Measurements from ENCODE around the gene HIC2.
"Not testable (repeated sequence)": the region's sequence is repeated elsewhere in the genome, so short reads cannot be mapped to it uniquely, and the experiment has no call there.

HIC2 gene

DNA sequence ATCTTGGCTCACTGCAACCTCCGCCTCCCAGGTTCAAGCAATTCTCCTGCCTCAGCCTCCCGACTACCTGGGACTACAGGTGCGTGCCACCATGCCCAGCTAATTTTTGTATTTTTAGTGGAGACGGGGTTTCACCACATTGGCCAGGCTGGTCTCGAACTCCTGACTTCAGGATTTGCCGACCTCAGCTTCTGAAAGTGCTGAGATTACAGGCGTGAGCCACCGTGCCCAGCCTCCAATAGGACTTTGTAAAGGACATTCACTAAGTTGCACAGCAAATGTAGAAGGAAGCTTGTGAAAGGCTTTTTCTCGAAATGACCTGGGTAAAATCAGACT, 37.8 kb downstream of the HIC2 start:
- H3K4me3 ChIP-seq (ENCODE audit: control insufficient read depth in 1 of 7, extremely low read depth in 1 of 7, insufficient read depth in 4 of 7, low read depth in 2 of 7, low read length in 6 of 7); H3K9me3 ChIP-seq (ENCODE audit: control extremely low read depth in 1 of 5, control insufficient read depth in 4 of 5, insufficient read depth in 2 of 5, low read depth in 1 of 5, low read length in 4 of 5); H3K27ac ChIP-seq (ENCODE audit: insufficient read depth in 1 of 2, low read depth in 1 of 2, low read length in 2 of 2, poor library complexity in 1 of 2, severe bottlenecking in 2 of 2); H3K36me3 ChIP-seq (ENCODE audit: control insufficient read depth in 4 of 4, insufficient read depth in 4 of 4, low read length in 3 of 4); H3K4me1 ChIP-seq (ENCODE audit: control extremely low read depth in 1 of 4, control insufficient read depth in 4 of 4, insufficient read depth in 4 of 4, low read length in 3 of 4); POLR2A ChIA-PET; H3K27me3 ChIP-seq (replicated peaks in 2 of 5; ENCODE audit: control insufficient read depth in 4 of 5, insufficient read depth in 5 of 5, low read length in 4 of 5); DNase-seq; CTCF ChIA-PET: not testable (repeated sequence)
- 99% methylated on average over 8 of the region's 9 CpGs for WGBS (ENCODE audit: insufficient coverage)

DNA sequence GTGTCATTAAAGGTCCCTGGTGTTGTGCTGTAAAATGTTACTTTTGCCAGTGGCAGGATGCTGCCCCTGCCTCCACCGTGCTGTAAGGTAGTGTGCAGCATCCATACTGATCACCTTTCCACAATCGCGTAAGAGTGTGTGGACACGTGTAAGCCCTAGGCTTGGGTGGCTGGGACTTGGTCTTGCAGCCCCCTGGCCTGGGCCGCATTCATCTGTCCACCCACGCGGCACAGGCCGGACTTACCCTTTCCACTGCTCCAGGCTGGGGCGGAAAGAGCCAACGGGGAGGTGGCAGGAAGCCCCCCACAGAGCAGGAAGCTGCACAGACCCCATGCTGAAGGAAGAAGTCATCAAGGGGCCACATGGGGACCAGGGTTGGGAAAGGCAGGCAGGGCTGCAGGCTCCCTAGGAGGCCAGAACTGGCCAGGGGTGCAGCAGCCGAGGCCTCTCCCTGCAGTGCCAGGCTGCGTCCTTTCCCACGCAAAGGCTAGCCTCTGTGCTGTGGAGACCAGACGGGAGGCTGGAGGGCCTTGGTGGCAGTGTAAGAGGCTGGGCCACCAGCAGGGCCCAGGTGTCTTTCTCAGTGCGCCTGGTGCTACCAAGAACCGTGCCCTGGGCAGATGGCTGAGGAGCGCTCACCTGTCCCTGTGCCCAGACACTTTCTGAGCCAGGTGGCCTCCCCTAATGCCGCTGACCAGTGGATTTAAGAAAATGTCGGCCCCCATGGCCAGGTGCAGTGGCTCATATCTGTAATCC, 38.3 kb downstream of the HIC2 start:
- H3K9me3 ChIP-seq (ENCODE audit: control extremely low read depth in 1 of 5, control insufficient read depth in 4 of 5, insufficient read depth in 2 of 5, low read depth in 1 of 5, low read length in 4 of 5): no peaks in the 10 kb centered on the region
- H3K36me3 ChIP-seq (ENCODE audit: control insufficient read depth in 4 of 4, insufficient read depth in 4 of 4, low read length in 3 of 4): no peaks in the 10 kb centered on the region
- CTCF ChIA-PET: interaction anchor here (1.9 kb wide), 1 partner anchor 7 kb away, joined by 5 read pairs; no protein-coding TSS in a partner anchor
- H3K27me3 ChIP-seq (replicated peaks in 2 of 5; ENCODE audit: control insufficient read depth in 4 of 5, insufficient read depth in 5 of 5, low read length in 4 of 5): no peaks in the 10 kb centered on the region
- H3K4me1 ChIP-seq (ENCODE audit: control extremely low read depth in 1 of 4, control insufficient read depth in 4 of 4, insufficient read depth in 4 of 4, low read length in 3 of 4): no peaks in the 10 kb centered on the region
- POLR2A ChIA-PET: no interaction called here
- no peak overlapping the region for H3K4me3 ChIP-seq (ENCODE audit: control insufficient read depth in 1 of 7, extremely low read depth in 1 of 7, insufficient read depth in 4 of 7, low read depth in 2 of 7, low read length in 6 of 7)
- H3K27ac ChIP-seq (ENCODE audit: insufficient read depth in 1 of 2, low read depth in 1 of 2, low read length in 2 of 2, poor library complexity in 1 of 2, severe bottlenecking in 2 of 2): no peak overlapping the region
- 96% methylated on average over 19 of the region's 19 CpGs for WGBS (ENCODE audit: insufficient coverage)
- no peak for DNase-seq

GRCh38 chr22:21457023-21457787, 40.0 kb downstream of the HIC2 start:
- H3K9me3 ChIP-seq (ENCODE audit: control extremely low read depth in 1 of 5, control insufficient read depth in 4 of 5, insufficient read depth in 2 of 5, low read depth in 1 of 5, low read length in 4 of 5): no peaks in the 10 kb centered on the region

DNA sequence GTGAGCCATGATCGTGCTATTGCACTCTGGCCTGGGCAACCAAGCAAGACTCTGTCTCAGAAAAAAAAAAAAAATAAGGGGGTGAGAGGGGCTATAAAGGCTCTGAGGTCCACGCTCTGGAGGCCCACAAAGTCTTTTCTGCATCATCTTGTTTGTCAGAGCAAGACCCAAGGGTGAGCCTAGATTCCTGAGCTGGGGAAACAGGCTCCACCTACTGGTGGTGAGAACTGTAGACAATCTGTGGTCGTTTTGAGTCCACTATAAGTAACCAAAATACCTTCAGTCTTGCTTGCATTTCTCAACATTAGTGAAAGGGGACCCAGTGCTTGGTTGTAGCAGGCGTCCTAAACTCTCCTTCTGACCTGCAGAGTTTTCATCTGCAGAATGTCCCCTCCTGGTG, 45.5 kb downstream of the HIC2 start:
- POLR2A ChIA-PET; H3K27me3 ChIP-seq (replicated peaks in 2 of 5; ENCODE audit: control insufficient read depth in 4 of 5, insufficient read depth in 5 of 5, low read length in 4 of 5); H3K9me3 ChIP-seq (ENCODE audit: control extremely low read depth in 1 of 5, control insufficient read depth in 4 of 5, insufficient read depth in 2 of 5, low read depth in 1 of 5, low read length in 4 of 5); DNase-seq; H3K27ac ChIP-seq (ENCODE audit: insufficient read depth in 1 of 2, low read depth in 1 of 2, low read length in 2 of 2, poor library complexity in 1 of 2, severe bottlenecking in 2 of 2); CTCF ChIA-PET; H3K4me1 ChIP-seq (ENCODE audit: control extremely low read depth in 1 of 4, control insufficient read depth in 4 of 4, insufficient read depth in 4 of 4, low read length in 3 of 4); H3K4me3 ChIP-seq (ENCODE audit: control insufficient read depth in 1 of 7, extremely low read depth in 1 of 7, insufficient read depth in 4 of 7, low read depth in 2 of 7, low read length in 6 of 7); H3K36me3 ChIP-seq (ENCODE audit: control insufficient read depth in 4 of 4, insufficient read depth in 4 of 4, low read length in 3 of 4): not testable (repeated sequence)
- no CpG with 5 or more reads among the region's 4 CpGs for WGBS (ENCODE audit: insufficient coverage)

More at GRCh38 chr22:21457023-21457787, 40.0 kb downstream of the HIC2 start:
- no peak overlapping the region for H3K27ac ChIP-seq (ENCODE audit: insufficient read depth in 1 of 2, low read depth in 1 of 2, low read length in 2 of 2, poor library complexity in 1 of 2, severe bottlenecking in 2 of 2)
- 98% methylated on average over 16 of the region's 19 CpGs for WGBS (ENCODE audit: insufficient coverage)
- CTCF ChIA-PET: interaction anchor here (1.9 kb wide), 1 partner anchor 9 kb away, joined by 5 read pairs; no protein-coding TSS in a partner anchor
- no peaks in the 10 kb centered on the region for H3K4me1 ChIP-seq (ENCODE audit: control extremely low read depth in 1 of 4, control insufficient read depth in 4 of 4, insufficient read depth in 4 of 4, low read length in 3 of 4)
- no peak overlapping the region for H3K4me3 ChIP-seq (ENCODE audit: control insufficient read depth in 1 of 7, extremely low read depth in 1 of 7, insufficient read depth in 4 of 7, low read depth in 2 of 7, low read length in 6 of 7)
- no peaks in the 10 kb centered on the region for H3K27me3 ChIP-seq (replicated peaks in 2 of 5; ENCODE audit: control insufficient read depth in 4 of 5, insufficient read depth in 5 of 5, low read length in 4 of 5)
- no peaks in the 10 kb centered on the region for H3K36me3 ChIP-seq (ENCODE audit: control insufficient read depth in 4 of 4, insufficient read depth in 4 of 4, low read length in 3 of 4)
- POLR2A ChIA-PET: no interaction called here
- DNase-seq: no peak

GRCh38 chr22:21467337-21468193, 50.4 kb downstream of the HIC2 start, which contains the start of gene TMEM191C:
TMEM191C (plus strand) TSS chr22:21467387; CDS start chr22:21467460, 73 bp downstream.
- no CpG with 5 or more reads among the region's 74 CpGs for WGBS (ENCODE audit: insufficient coverage)
- H3K27ac ChIP-seq (ENCODE audit: insufficient read depth in 1 of 2, low read depth in 1 of 2, low read length in 2 of 2, poor library complexity in 1 of 2, severe bottlenecking in 2 of 2); H3K36me3 ChIP-seq (ENCODE audit: control insufficient read depth in 4 of 4, insufficient read depth in 4 of 4, low read length in 3 of 4); DNase-seq; CTCF ChIA-PET; H3K9me3 ChIP-seq (ENCODE audit: control extremely low read depth in 1 of 5, control insufficient read depth in 4 of 5, insufficient read depth in 2 of 5, low read depth in 1 of 5, low read length in 4 of 5); POLR2A ChIA-PET; H3K27me3 ChIP-seq (replicated peaks in 2 of 5; ENCODE audit: control insufficient read depth in 4 of 5, insufficient read depth in 5 of 5, low read length in 4 of 5); H3K4me1 ChIP-seq (ENCODE audit: control extremely low read depth in 1 of 4, control insufficient read depth in 4 of 4, insufficient read depth in 4 of 4, low read length in 3 of 4): not testable (repeated sequence)
- peak within 1 kb of the TSS in 4 of 7 experiments; percentile 19 to 59 (median 35) for H3K4me3 ChIP-seq (ENCODE audit: control insufficient read depth in 1 of 7, extremely low read depth in 1 of 7, insufficient read depth in 4 of 7, low read depth in 2 of 7, low read length in 6 of 7)

DNA sequence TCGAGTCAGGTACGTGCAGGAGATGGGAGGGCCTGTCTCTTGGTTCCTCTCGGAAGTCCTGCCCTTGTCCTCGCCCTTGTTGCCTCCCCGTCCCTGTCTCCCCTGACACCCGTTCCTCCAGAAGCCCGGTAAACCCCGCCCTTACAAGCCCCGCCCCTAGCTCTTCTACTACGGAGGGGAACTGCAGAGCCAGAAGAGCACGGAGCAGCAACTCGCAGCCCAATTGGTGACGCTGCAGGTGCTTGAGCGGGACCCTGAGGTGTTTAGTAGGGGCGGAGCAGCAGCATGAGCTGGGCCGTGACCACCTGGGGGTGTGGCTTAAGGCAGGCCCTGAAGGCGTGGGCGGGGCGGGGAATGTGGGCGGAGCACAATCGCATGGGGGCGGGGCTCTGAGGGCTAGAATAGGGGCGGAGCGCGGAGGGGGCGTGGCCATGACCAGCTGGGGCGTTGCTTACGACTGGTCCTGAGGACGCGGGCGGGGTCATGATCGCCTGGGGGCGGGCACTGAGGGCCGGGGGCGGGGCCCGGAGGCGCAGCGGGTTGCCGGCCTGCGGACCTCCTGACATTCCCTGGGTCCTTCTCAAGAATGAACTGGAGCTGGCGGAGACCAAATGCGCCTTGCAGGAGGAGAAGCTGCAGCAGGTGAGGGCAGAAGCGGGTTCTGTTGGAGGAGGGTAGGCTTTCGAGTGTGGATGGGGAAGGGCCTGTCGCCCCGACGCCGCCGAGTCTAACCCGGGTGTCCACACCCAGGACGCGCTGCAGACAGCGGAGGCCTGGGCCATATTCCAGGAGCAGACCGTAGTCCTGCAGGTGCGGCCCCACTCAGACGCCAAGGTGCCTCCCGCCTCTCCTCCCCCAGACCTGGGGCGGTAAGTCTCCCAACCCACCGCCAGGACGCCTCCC, 51.3 kb downstream of the HIC2 start:
- H3K36me3 ChIP-seq (ENCODE audit: control insufficient read depth in 4 of 4, insufficient read depth in 4 of 4, low read length in 3 of 4); H3K27ac ChIP-seq (ENCODE audit: insufficient read depth in 1 of 2, low read depth in 1 of 2, low read length in 2 of 2, poor library complexity in 1 of 2, severe bottlenecking in 2 of 2); H3K27me3 ChIP-seq (replicated peaks in 2 of 5; ENCODE audit: control insufficient read depth in 4 of 5, insufficient read depth in 5 of 5, low read length in 4 of 5); H3K4me1 ChIP-seq (ENCODE audit: control extremely low read depth in 1 of 4, control insufficient read depth in 4 of 4, insufficient read depth in 4 of 4, low read length in 3 of 4); H3K9me3 ChIP-seq (ENCODE audit: control extremely low read depth in 1 of 5, control insufficient read depth in 4 of 5, insufficient read depth in 2 of 5, low read depth in 1 of 5, low read length in 4 of 5); POLR2A ChIA-PET; CTCF ChIA-PET: not testable (repeated sequence)
- 0% methylated on average over 4 of the region's 60 CpGs for whole genome bisulfite sequencing (ENCODE audit: insufficient coverage)
- peak overlapping the region in 4 of 7 experiments; percentile 19 to 59 (median 35) for H3K4me3 ChIP-seq (ENCODE audit: control insufficient read depth in 1 of 7, extremely low read depth in 1 of 7, insufficient read depth in 4 of 7, low read depth in 2 of 7, low read length in 6 of 7)
- peak; percentile 91 to 97 (median 93) for DNase-seq
